T-cell (primary cell): ENCODE results near the gene SLC35F2. TPM values are rescaled to one million over a fixed set of nuclear protein-coding genes. Genes with fewer than 3 reads are reported as not detected.
"Not testable (repeated sequence)": the region's sequence is repeated elsewhere in the genome, so short reads cannot be mapped to it uniquely, and the experiment has no call there.

ENCODE experiments used
- ATAC-seq, 4 experiments: fragments of 200-7000 bp in 3 of 4; fragments of 150-1000 bp in 1 of 4; cut with Tn5 transposase; replicated peaks in 1 of 4; 1 replicate in 3 of 4; 2 replicates in 1 of 4; pipeline ENCODE4 v1.10.0; 2021; ENCODE audit warnings: moderate library complexity in 3 of 4, mild to moderate bottlenecking in 2 of 4, moderate number of reproducible peaks in 1 of 4
- CTCF ChIA-PET, 2 donors: fragments of 300-600 bp; sonication (Branson Sonifier 250); formaldehyde crosslinking; loops; one replicate each; lab custom pipeline; 2022; ENCODE audit warnings: antibody characterized with exemption in 2 of 2; lab: Charles Lee
- POLR2A ChIA-PET, 2 donors: fragments of 300-600 bp; sonication (Branson Sonifier 250); formaldehyde crosslinking; loops; one replicate each; lab custom pipeline; 2022; ENCODE audit warnings: antibody characterized with exemption in 2 of 2; lab: Charles Lee
- DNase-seq, 35 experiments: peaks; one replicate each; pipeline versions ENCODE4 v3.0.0 to v3.0.0-alpha.2; 2013 to 2023
- H3K27ac ChIP-seq: one replicate; pipeline ENCODE4 v1.5.1; 2013; ENCODE audit warnings: low read length
- H3K27me3 ChIP-seq, 2 experiments: replicated peaks in 1 of 2; 1 replicate in 1 of 2; 2 replicates in 1 of 2; pipeline versions ENCODE4 v1.6.1 to v1.7.0; 2013; ENCODE audit warnings: low read length in 1 of 2, mixed read lengths in 1 of 2; ENCODE audit not compliant: control insufficient read depth in 2 of 2, insufficient read depth in 2 of 2; ENCODE audit errors: extremely low read depth in 1 of 2
- H3K36me3 ChIP-seq, 2 donors: 1 replicate in 1 of 2; 2 replicates in 1 of 2; pipeline versions ENCODE4 v1.6.1 to v1.7.0; 2013; ENCODE audit warnings: low read length in 1 of 2; ENCODE audit not compliant: control insufficient read depth in 2 of 2, insufficient read depth in 1 of 2; ENCODE audit errors: extremely low read depth in 1 of 2
- H3K4me1 ChIP-seq, 2 experiments: 1 replicate in 1 of 2; 2 replicates in 1 of 2; pipeline versions ENCODE4 v1.6.1 to v1.7.0; 2013; ENCODE audit warnings: low read length in 2 of 2, mixed read lengths in 1 of 2; ENCODE audit not compliant: insufficient read depth in 2 of 2, control insufficient read depth in 1 of 2; ENCODE audit errors: extremely low read depth in 1 of 2
- H3K4me3 ChIP-seq, 2 donors: 1 replicate in 1 of 2; 2 replicates in 1 of 2; pipeline versions ENCODE4 v1.5.1 to v1.7.0; 2013; ENCODE audit warnings: mild to moderate bottlenecking in 2 of 2, low read length in 1 of 2, moderate library complexity in 1 of 2; ENCODE audit not compliant: control insufficient read depth in 1 of 2; ENCODE audit errors: extremely low read depth in 1 of 2
- H3K9me3 ChIP-seq: 2 replicates; pipeline ENCODE4 v1.7.0; 2013
- H3K27ac Mint-ChIP-seq, 2 donors: one replicate each; pipeline ENCODE4 v1.8.0; 2020 to 2021; ENCODE audit warnings: mild to moderate bottlenecking in 2 of 2, mixed read lengths in 2 of 2
- H3K27me3 Mint-ChIP-seq, 2 donors: one replicate each; pipeline ENCODE4 v1.8.0; 2021 to 2022; ENCODE audit warnings: mixed read lengths in 2 of 2
- H3K36me3 Mint-ChIP-seq: one replicate; pipeline ENCODE4 v1.8.0; 2021; ENCODE audit warnings: mixed read lengths
- H3K4me1 Mint-ChIP-seq, 3 donors: one replicate each; pipeline ENCODE4 v1.8.0; 2020 to 2022; ENCODE audit warnings: mixed read lengths in 3 of 3, mild to moderate bottlenecking in 1 of 3
- H3K4me3 Mint-ChIP-seq, 3 donors: one replicate each; pipeline ENCODE4 v1.8.0; 2020 to 2022; ENCODE audit warnings: mild to moderate bottlenecking in 3 of 3, mixed read lengths in 3 of 3, moderate library complexity in 3 of 3
- H3K9me3 Mint-ChIP-seq, 3 donors: one replicate each; pipeline ENCODE4 v1.8.0; 2020 to 2022; ENCODE audit warnings: mixed read lengths in 3 of 3
- WGBS: methylation state at CpG from one replicate; pipeline ENCODE4 v1.1.5; 2013; ENCODE audit warnings: missing lambda C conversion rate; ENCODE audit not compliant: insufficient coverage; 5-methylcytosine and 5-hydroxymethylcytosine counted together
- total RNA-seq, 35 experiments: library from RNA in 6 of 35; stranded (reverse) in 6 of 35; fragments of 120-200 nt in 1 of 35; gene quantifications; one replicate each; pipeline versions ENCODE4 v1.2.1 to v1.2.4 and lab custom pipeline; 2013 to 2026

SLC35F2 gene
- total RNA-seq, 5 donors from 2014 or later (not counting 1 experiment from before 2014, with no cell fraction given): 2.9 to 10.9 (median 7.1) TPM

GRCh38 chr11:107833926-107834325 lies 24.7 kb downstream of the SLC35F2 start:
- POLR2A ChIA-PET, H3K27ac Mint-ChIP-seq: not testable (repeated sequence)
- 98% methylated on average over 5 of the region's 6 CpGs for WGBS

GRCh38 chr11:107830915-107831540 lies 27.6 kb downstream of the SLC35F2 start:
- H3K36me3 ChIP-seq: no peaks in the 10 kb centered on the region
- ATAC-seq (no peak), DNase-seq (no peak)
- POLR2A ChIA-PET: no interaction called here
- H3K36me3 Mint-ChIP-seq: peaks cover 2% of the 10 kb centered on the region
- no peak overlapping the region for H3K4me3 Mint-ChIP-seq
- no peak overlapping the region for H3K4me3 ChIP-seq
- no peaks in the 10 kb centered on the region for H3K27me3 Mint-ChIP-seq
- CTCF ChIA-PET: no interaction called here
- H3K9me3 ChIP-seq: no peaks in the 10 kb centered on the region
- peaks cover 0 to 2% (median 0%) of the 10 kb centered on the region in 3 donors for H3K4me1 Mint-ChIP-seq
- no peak overlapping the region for H3K27ac ChIP-seq
- no peaks in the 10 kb centered on the region for H3K27me3 ChIP-seq
- H3K9me3 Mint-ChIP-seq: no peaks in the 10 kb centered on the region
- whole genome bisulfite sequencing: 100% methylated on average over 5 of the region's 5 CpGs
- H3K4me1 ChIP-seq: no peaks in the 10 kb centered on the region
- no peak overlapping the region for H3K27ac Mint-ChIP-seq

More at GRCh38 chr11:107833926-107834325, 24.7 kb downstream of the SLC35F2 start:
- H3K4me3 Mint-ChIP-seq, ATAC-seq, H3K9me3 Mint-ChIP-seq, H3K27me3 ChIP-seq, CTCF ChIA-PET, H3K4me1 ChIP-seq, H3K36me3 ChIP-seq, H3K9me3 ChIP-seq, H3K27ac ChIP-seq, H3K27me3 Mint-ChIP-seq, H3K4me3 ChIP-seq, DNase-seq, H3K36me3 Mint-ChIP-seq, H3K4me1 Mint-ChIP-seq: not testable (repeated sequence)

- Histone ChIP-seq H3K4me3 (no peak overlapping the region), H3K9me3 (no peaks in the 10 kb centered on the region), H3K4me1 (no peaks in the 10 kb centered on the region), H3K27ac (no peak overlapping the region), H3K27me3 (no peaks in the 10 kb centered on the region), H3K36me3 (no peaks in the 10 kb centered on the region)
- no peaks in the 10 kb centered on the region for H3K36me3 Mint-ChIP-seq
- DNase-seq (no peak), ATAC-seq (no peak)
- no peak overlapping the region for H3K27ac Mint-ChIP-seq
- H3K4me1 Mint-ChIP-seq: peaks cover 0 to 4% (median 0%) of the 10 kb centered on the region in 3 donors
- H3K9me3 Mint-ChIP-seq: no peaks in the 10 kb centered on the region
- ChIA-PET CTCF (no interaction called here), POLR2A (interaction anchor here in 1 of 2 donors (1.1 kb wide), 1 partner anchor 19 kb away, joined by 3 read pairs; no protein-coding TSS in a partner anchor)
- no peak overlapping the region for H3K4me3 Mint-ChIP-seq
- H3K27me3 Mint-ChIP-seq: no peaks in the 10 kb centered on the region
- 88% methylated on average over 2 of the region's 3 CpGs for WGBS
Observed at GRCh38 chr11:107827041-107827440, 31.5 kb downstream of the SLC35F2 start.

GRCh38 chr11:107825875-107826274 lies 32.7 kb downstream of the SLC35F2 start:
- POLR2A ChIA-PET: interaction anchor here in 1 of 2 donors (0.6 kb wide), 1 partner anchor 71 kb away, joined by 3 read pairs; no protein-coding TSS in a partner anchor
- no peak overlapping the region for H3K27ac ChIP-seq
- DNase-seq (no peak), ATAC-seq (no peak)
- Mint-ChIP-seq H3K27ac (no peak overlapping the region), H3K4me1 (peaks cover 0 to 4% (median 0%) of the 10 kb centered on the region in 3 donors), H3K27me3 (no peaks in the 10 kb centered on the region), H3K9me3 (no peaks in the 10 kb centered on the region), H3K4me3 (no peak overlapping the region), H3K36me3 (no peaks in the 10 kb centered on the region)
- H3K4me1 ChIP-seq: no peaks in the 10 kb centered on the region
- WGBS: no CpG with 5 or more reads among the region's 2 CpGs
- H3K4me3 ChIP-seq: no peak overlapping the region
- H3K27me3 ChIP-seq: no peaks in the 10 kb centered on the region
- no peaks in the 10 kb centered on the region for H3K9me3 ChIP-seq
- CTCF ChIA-PET: no interaction called here
- H3K36me3 ChIP-seq: no peaks in the 10 kb centered on the region

- Mint-ChIP-seq H3K27ac (no peak overlapping the region), H3K9me3 (no peaks in the 10 kb centered on the region), H3K4me3 (no peak overlapping the region), H3K27me3 (no peaks in the 10 kb centered on the region), H3K4me1 (peaks cover 0 to 4% (median 0%) of the 10 kb centered on the region in 3 donors), H3K36me3 (no peaks in the 10 kb centered on the region)
- Histone ChIP-seq H3K9me3 (no peaks in the 10 kb centered on the region), H3K27ac (no peak overlapping the region), H3K4me1 (no peaks in the 10 kb centered on the region), H3K36me3 (no peaks in the 10 kb centered on the region), H3K4me3 (no peak overlapping the region), H3K27me3 (no peaks in the 10 kb centered on the region)
- WGBS: 33% methylated on average over 1 of the region's 5 CpGs
- no peak for ATAC-seq
- DNase-seq: no peak
- CTCF ChIA-PET: no interaction called here
- POLR2A ChIA-PET: interaction anchor here in 1 of 2 donors (0.6 kb wide), 1 partner anchor 32 kb away, joined by 9 read pairs; no protein-coding TSS in a partner anchor
Observed at GRCh38 chr11:107824668-107825369, 33.8 kb downstream of the SLC35F2 start.

GRCh38 chr11:107821199-107821927 lies 37.2 kb downstream of the SLC35F2 start:
- Mint-ChIP-seq H3K27me3 (no peaks in the 10 kb centered on the region), H3K36me3 (peaks cover 3% of the 10 kb centered on the region), H3K27ac (no peak overlapping the region), H3K9me3 (peaks cover 0 to 4% (median 0%) of the 10 kb centered on the region in 3 donors), H3K4me1 (peaks cover 0 to 4% (median 0%) of the 10 kb centered on the region in 3 donors), H3K4me3 (no peak overlapping the region)
- no peaks in the 10 kb centered on the region for H3K27me3 ChIP-seq
- no peak for DNase-seq
- POLR2A ChIA-PET: interaction anchor here in 1 of 2 donors (0.5 to 0.6 kb wide), 2 partner anchors 19 to 229 kb away, joined by 3 to 5 read pairs; no protein-coding TSS in a partner anchor
- no peaks in the 10 kb centered on the region for H3K9me3 ChIP-seq
- WGBS: 100% methylated on average over 1 of the region's 3 CpGs
- no peak for ATAC-seq
- no peak overlapping the region for H3K4me3 ChIP-seq
- CTCF ChIA-PET: no interaction called here
- no peaks in the 10 kb centered on the region for H3K36me3 ChIP-seq
- H3K27ac ChIP-seq: no peak overlapping the region
- no peaks in the 10 kb centered on the region for H3K4me1 ChIP-seq
